GM19467 (cell line): ENCODE data around the gene SYCP3.

Source experiments
- ATAC-seq: cut with Tn5 transposase; IDR thresholded peaks from one replicate; pipeline ENCODE4 v1.9.1; 2021; ENCODE audit warnings: mild to moderate bottlenecking, moderate library complexity; ENCODE audit not compliant: unreplicated experiment

SYCP3 gene

DNA sequence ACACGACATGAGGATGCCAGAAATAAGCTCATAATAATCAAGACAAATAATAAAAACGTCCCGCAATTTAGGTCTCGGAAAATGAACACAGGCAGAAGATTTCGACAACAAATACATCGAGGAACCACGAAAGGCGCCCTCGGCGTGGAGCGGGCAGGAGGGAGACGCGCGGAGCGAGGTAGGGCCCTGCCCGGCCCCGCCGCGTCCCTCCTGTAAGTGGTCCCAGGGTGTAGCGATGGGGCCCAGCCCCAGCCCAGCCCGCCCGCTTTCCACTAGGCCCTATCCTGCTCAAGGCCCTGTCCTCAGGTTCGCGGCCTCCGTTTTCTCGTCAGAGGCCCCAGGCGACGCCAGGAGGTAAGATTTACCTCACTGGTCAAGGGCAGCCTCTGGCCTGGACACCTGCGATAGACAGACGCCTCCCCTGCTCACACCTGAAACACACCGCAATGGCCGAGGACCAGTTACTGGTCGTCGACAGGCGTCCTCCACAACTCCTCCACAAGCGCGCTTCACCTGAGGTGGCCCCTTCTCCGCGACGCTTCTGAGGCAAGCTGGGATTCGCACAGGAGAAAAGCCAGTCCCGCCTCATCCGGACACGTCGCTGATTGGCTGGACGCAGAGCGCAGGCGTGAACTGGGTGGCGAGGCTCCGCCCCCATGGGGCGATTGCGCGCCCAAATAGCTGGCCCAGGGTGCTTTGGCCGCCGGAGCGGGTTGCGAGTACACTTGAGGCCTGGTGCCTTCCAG lies at the start of gene SYCP3:
Gene SYCP3, minus strand, starts transcription at position 543 of the 746 bp plus-strand sequence. CDS start 1,527 bp downstream, outside the sequence.
- ATAC-seq: no peak

- no peak for ATAC-seq
Observed at GRCh38 chr12:101785671-101786070, 46.4 kb upstream of the SYCP3 start.

GRCh38 chr12:101784376-101784775 lies 45.1 kb upstream of the SYCP3 start:
- no peak for ATAC-seq

- ATAC-seq: no peak
Observed at GRCh38 chr12:101783838-101784237, 44.6 kb upstream of the SYCP3 start.

DNA sequence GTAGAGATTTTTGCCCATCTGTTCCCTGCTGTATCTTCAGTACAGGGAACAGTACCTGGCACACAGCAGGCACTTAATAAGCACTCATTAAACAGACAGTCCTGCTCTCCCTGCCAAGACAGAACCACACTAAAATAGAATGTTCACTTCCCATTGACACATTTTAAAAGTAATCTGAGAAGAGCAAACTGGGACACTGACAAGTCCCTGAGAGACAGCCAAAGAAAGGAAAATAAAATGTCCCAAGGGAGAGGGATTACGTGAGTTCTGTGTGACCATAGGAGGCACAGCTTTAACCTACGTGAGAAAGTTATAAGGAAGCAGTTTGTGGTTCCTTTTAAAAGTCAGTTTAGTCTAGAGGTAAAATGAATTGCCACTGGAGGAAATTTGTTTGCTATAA lies 43.9 kb upstream of the SYCP3 start:
- ATAC-seq: no peak

DNA sequence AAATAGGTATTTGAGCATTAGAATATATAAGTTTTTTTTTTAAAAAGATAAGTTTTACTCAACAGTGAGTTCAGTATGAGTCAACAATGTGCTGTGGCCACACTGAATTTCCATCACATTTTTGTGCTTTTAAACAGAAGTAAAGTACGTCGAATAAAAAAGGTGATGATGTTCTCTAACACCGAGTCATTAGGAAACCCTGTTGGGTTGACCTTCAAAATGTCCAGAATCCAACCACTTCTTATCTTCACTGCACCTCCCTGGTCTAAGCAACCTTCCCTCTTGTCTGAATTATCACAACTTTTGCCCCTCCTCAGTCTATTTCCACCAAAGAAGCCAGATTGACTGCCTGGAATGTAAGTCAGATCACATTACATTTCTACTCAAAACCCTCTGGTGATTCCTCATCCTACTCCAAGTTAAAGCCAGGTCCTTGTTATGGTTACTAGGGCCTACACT lies 43.0 kb upstream of the SYCP3 start:
- no peak for ATAC-seq

- ATAC-seq: no peak
Observed at GRCh38 chr12:101781834-101782233, 42.6 kb upstream of the SYCP3 start.

GRCh38 chr12:101780599-101780998 lies 41.3 kb upstream of the SYCP3 start:
- ATAC-seq: no peak

GRCh38 chr12:101779626-101780025 lies 40.4 kb upstream of the SYCP3 start:
- ATAC-seq: no peak

- ATAC-seq: no peak
Observed at GRCh38 chr12:101779200-101779599, 39.9 kb upstream of the SYCP3 start.

DNA sequence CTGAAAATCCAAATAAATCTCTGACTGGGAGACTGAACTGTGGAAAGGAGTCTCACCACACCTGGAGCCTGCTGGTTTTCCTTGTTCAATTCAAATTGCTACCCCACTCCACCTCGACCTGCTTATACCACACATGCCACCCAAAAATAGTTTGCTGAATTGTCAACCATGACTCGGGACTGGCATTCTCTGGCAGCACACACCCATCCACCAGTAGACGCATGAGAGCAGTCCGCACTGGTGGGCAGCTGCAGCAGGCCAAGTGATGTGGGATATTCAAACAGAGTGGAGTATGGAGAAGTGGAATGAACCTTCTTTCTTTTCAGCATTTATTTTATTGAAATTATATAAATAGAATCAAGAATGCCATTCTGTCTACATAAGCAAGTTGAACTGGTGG lies 38.7 kb upstream of the SYCP3 start:
- ATAC-seq: no peak

DNA sequence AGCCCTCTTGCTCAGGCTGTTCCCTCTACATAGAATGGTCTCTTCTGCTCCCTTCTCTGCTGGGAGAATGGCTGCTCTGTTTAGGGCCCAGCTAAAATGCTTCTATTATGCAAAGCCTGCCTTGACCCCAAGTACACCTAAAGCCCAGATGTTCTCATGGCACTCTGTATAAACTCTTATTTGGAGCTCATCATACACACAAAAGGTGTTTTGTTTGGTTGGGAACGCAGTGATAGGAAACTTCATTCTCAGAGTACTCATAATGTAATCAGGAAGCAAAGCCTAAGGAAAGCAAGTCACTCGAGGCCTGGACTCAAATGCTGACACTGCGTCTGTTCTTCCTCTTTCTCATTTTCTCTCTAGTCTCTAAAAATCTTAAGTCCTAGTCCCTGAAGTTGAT lies 38.2 kb upstream of the SYCP3 start:
- no peak for ATAC-seq

DNA sequence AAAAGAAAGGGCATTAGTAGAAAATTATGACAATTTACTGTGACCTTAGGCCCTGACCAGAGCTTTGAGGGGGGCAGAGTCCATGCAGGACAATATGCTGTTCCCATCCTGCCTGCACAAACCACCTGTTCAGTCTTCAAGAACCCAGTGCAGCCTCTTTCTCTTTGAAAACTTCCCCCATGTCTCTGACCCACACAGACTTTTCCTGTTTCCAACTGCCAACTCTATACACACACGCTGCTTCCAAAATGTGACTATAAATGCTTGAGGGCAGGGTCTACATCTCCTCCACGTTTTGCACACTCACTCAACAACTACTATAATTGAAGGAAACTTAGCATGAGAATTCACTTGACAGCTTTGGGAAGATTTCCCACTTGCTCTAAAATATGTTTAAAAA lies 36.6 kb upstream of the SYCP3 start:
- ATAC-seq: no peak

- no peak for ATAC-seq
Observed at GRCh38 chr12:101773650-101774162, 34.4 kb upstream of the SYCP3 start.

GRCh38 chr12:101772012-101772775 lies 32.9 kb upstream of the SYCP3 start:
- no peak for ATAC-seq

- ATAC-seq: no peak
Observed at GRCh38 chr12:101769865-101770264, 30.6 kb upstream of the SYCP3 start.

- no peak for ATAC-seq
Observed at GRCh38 chr12:101768781-101769180, 29.5 kb upstream of the SYCP3 start.

- ATAC-seq: no peak
Observed at GRCh38 chr12:101767537-101767936, 28.3 kb upstream of the SYCP3 start.

GRCh38 chr12:101764051-101764792 lies 25.0 kb upstream of the SYCP3 start:
- no peak for ATAC-seq

GRCh38 chr12:101763246-101763931 lies 24.1 kb upstream of the SYCP3 start:
- ATAC-seq: no peak

GRCh38 chr12:101761781-101762180 lies 22.5 kb upstream of the SYCP3 start:
- ATAC-seq: no peak
